Neural cell (in vitro differentiated cells): ENCODE data around the gene GALNT14. TPM values are rescaled to one million over a fixed set of nuclear protein-coding genes. Genes with fewer than 3 reads are reported as not detected.

ENCODE experiments used
- H2AFZ ChIP-seq: fragments of 200-600, 300-800 bp; sonication (generic), shearing (Covaris generic); 2 replicates; pipeline ENCODE4 v1.6.0; 2014; ENCODE audit warnings: low read depth, mild to moderate bottlenecking, antibody characterized with exemption, low read length, moderate library complexity
- H3F3A ChIP-seq: fragments of 200-600 bp; shearing (Covaris generic); 2 replicates; pipeline ENCODE4 v1.6.1; 2016; ENCODE audit warnings: mild to moderate bottlenecking, moderate library complexity, mixed read lengths, antibody characterized with exemption, low read length; ENCODE audit not compliant: insufficient read depth, poor library complexity, severe bottlenecking
- H3K27ac ChIP-seq: fragments of 200-600, 300-800 bp; sonication (generic), shearing (Covaris generic); 2 replicates; pipeline ENCODE4 v1.5.1; 2014; ENCODE audit warnings: mild to moderate bottlenecking, low read length, moderate library complexity
- H3K27me3 ChIP-seq: fragments of 300-800, 200-600 bp; sonication (generic), shearing (Covaris generic); 2 replicates; pipeline ENCODE4 v1.6.0; 2014; ENCODE audit warnings: mild to moderate bottlenecking, low read depth, low read length, moderate library complexity; ENCODE audit not compliant: insufficient read depth
- H3K36me3 ChIP-seq: fragments of 300-800, 200-600 bp; sonication (generic), shearing (Covaris generic); 2 replicates; pipeline ENCODE4 v1.5.1; 2014; ENCODE audit warnings: mild to moderate bottlenecking, antibody characterized with exemption, low read length, moderate library complexity; ENCODE audit not compliant: insufficient read depth
- H3K4me2 ChIP-seq: fragments of 300-800, 200-600 bp; sonication (generic), shearing (Covaris generic); 2 replicates; pipeline ENCODE4 v1.6.0; 2014; ENCODE audit warnings: mild to moderate bottlenecking, low read length
- H3K4me3 ChIP-seq: fragments of 300-800, 200-600 bp; sonication (generic), shearing (Covaris generic); 2 replicates; pipeline ENCODE4 v1.5.1; 2014; ENCODE audit warnings: mild to moderate bottlenecking, low read length, moderate library complexity
- H3K79me2 ChIP-seq: fragments of 200-600 bp; shearing (Covaris generic); replicated peaks from 2 replicates; pipeline ENCODE4 v1.6.0; 2014; ENCODE audit warnings: mild to moderate bottlenecking, low read length, moderate library complexity; ENCODE audit not compliant: insufficient read depth
- H3K9ac ChIP-seq: fragments of 300-800, 200-600 bp; sonication (generic), shearing (Covaris generic); 2 replicates; pipeline ENCODE4 v1.6.1; 2016; ENCODE audit warnings: mild to moderate bottlenecking, low read length, mixed read lengths
- H3K9me2 ChIP-seq: fragments of 200-600 bp; shearing (Covaris generic); 2 replicates; pipeline ENCODE4 v1.6.1; 2016; ENCODE audit warnings: mild to moderate bottlenecking, low read length, mixed read lengths; ENCODE audit not compliant: insufficient read depth
- H3K9me3 ChIP-seq: fragments of 200-600, 300-800 bp; sonication (generic), shearing (Covaris generic); 2 replicates; pipeline ENCODE4 v1.6.1; 2016; ENCODE audit warnings: mild to moderate bottlenecking, mixed run types, low read length, moderate library complexity, mixed read lengths
- H4K20me1 ChIP-seq: fragments of 200-600 bp; shearing (Covaris generic); 2 replicates; pipeline ENCODE4 v1.6.1; 2016; ENCODE audit warnings: mild to moderate bottlenecking, mixed run types; ENCODE audit not compliant: insufficient read depth
- EP300 ChIP-seq: fragments of 450-650 bp; conservative IDR thresholded peaks from 2 replicates; pipeline ENCODE4 v1.6.1; 2014; ENCODE audit warnings: antibody characterized with exemption, mild to moderate bottlenecking, moderate library complexity; ENCODE audit not compliant: poor library complexity, severe bottlenecking
- EZH2 ChIP-seq: fragments of 200-600, 300-800 bp; shearing (Covaris generic), sonication (generic); IDR thresholded peaks from 2 replicates; pipeline ENCODE4 v1.6.1; 2014; ENCODE audit warnings: antibody characterized with exemption, low read length, borderline replicate concordance, mild to moderate bottlenecking; ENCODE audit not compliant: insufficient read depth, poor library complexity, severe bottlenecking
- MXI1 ChIP-seq: fragments of 450-650 bp; conservative IDR thresholded peaks from 2 replicates; pipeline ENCODE4 v1.6.1; 2014; ENCODE audit warnings: antibody characterized with exemption, mild to moderate bottlenecking; ENCODE audit not compliant: poor library complexity, severe bottlenecking
- POLR2AphosphoS5 ChIP-seq: IDR thresholded peaks from 2 replicates; pipeline ENCODE4 v1.6.1; 2012
- RAD21 ChIP-seq: fragments of 450-650 bp; conservative IDR thresholded peaks from 2 replicates; pipeline ENCODE4 v1.6.1; 2014; ENCODE audit warnings: antibody characterized with exemption, mild to moderate bottlenecking, moderate library complexity
- SMC3 ChIP-seq: fragments of 450-650 bp; conservative IDR thresholded peaks from 2 replicates; pipeline ENCODE4 v1.6.1; 2014; ENCODE audit warnings: antibody characterized with exemption, mild to moderate bottlenecking, moderate library complexity; ENCODE audit not compliant: poor library complexity
- TAF1 ChIP-seq: IDR thresholded peaks from 2 replicates; pipeline ENCODE4 v1.6.1; 2012; ENCODE audit warnings: low read depth
- polyA plus RNA-seq: library from polyadenylated mRNA; depleted of rRNA; stranded (reverse); fragments of >200 nt; gene quantifications from 2 replicates; pipeline ENCODE4 v1.2.3, GENCODE V29; 2014
- TF ChIP-seq, protein P1 (sequence below): fragments of 450-650 bp; IDR thresholded peaks from 2 replicates; pipeline ENCODE4 v1.5.1; 2014; ENCODE audit warnings: antibody characterized with exemption, mild to moderate bottlenecking, moderate library complexity; ENCODE audit not compliant: poor library complexity, severe bottlenecking
- TF ChIP-seq, protein P2 (sequence below): IDR thresholded peaks from 2 replicates; pipeline ENCODE4 v1.6.1; 2012; ENCODE audit warnings: borderline replicate concordance

The GALNT14 gene
- polyA plus RNA-seq, 1 donor from 2014 or later, result 15.9 TPM

DNA sequence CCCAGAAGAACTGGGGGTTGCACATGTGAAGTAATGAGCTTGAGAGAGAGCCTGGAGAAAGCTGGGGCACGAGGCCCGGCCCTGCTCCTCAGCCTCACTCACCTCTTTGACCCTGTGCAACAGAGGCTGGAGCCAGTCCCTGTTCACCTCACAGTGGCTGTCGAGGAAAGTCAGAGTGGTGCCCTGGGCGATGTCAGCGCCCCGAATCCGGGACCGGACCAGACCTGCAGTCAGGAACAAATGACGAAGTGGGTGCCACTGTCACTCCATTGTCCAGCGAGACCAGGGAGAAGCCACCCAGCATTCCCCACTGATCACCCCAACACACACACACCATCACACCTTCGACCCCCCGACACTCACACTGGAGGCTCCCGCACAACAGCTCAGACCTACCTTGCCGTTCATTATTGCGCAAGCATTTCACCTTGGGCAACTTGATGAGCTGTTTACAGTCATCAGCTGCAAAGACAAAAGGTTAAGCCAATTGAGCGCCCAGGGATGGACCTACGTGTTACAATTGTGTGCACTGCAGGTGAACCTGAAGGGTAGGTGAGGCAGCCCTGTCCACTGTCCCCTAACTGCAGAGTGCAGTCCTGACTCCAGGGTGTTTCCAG, 182.6 kb downstream of the GALNT14 start:
- no peaks in the 10 kb centered on the region for H3F3A ChIP-seq
- no peak overlapping the region for H3K4me3 ChIP-seq
- H3K9ac ChIP-seq, result no peak overlapping the region
- H3K9me3 ChIP-seq, result no peaks in the 10 kb centered on the region
- H3K79me2 ChIP-seq, result no peaks in the 10 kb centered on the region
- no peak overlapping the region for H3K27ac ChIP-seq
- H3K9me2 ChIP-seq, result no peaks in the 10 kb centered on the region
- no peak overlapping the region for H2AFZ ChIP-seq
- H3K36me3 ChIP-seq, result no peaks in the 10 kb centered on the region
- H3K4me2 ChIP-seq, result no peak overlapping the region
- H3K27me3 ChIP-seq, result no peaks in the 10 kb centered on the region
- no peaks in the 10 kb centered on the region for H4K20me1 ChIP-seq
- no peak for TF ChIP-seq POLR2AphosphoS5
- no peak for TF ChIP-seq TAF1
- TF ChIP-seq, protein P1, sequence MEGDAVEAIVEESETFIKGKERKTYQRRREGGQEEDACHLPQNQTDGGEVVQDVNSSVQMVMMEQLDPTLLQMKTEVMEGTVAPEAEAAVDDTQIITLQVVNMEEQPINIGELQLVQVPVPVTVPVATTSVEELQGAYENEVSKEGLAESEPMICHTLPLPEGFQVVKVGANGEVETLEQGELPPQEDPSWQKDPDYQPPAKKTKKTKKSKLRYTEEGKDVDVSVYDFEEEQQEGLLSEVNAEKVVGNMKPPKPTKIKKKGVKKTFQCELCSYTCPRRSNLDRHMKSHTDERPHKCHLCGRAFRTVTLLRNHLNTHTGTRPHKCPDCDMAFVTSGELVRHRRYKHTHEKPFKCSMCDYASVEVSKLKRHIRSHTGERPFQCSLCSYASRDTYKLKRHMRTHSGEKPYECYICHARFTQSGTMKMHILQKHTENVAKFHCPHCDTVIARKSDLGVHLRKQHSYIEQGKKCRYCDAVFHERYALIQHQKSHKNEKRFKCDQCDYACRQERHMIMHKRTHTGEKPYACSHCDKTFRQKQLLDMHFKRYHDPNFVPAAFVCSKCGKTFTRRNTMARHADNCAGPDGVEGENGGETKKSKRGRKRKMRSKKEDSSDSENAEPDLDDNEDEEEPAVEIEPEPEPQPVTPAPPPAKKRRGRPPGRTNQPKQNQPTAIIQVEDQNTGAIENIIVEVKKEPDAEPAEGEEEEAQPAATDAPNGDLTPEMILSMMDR, result no peak
- TF ChIP-seq EP300, result no peak
- no peak for TF ChIP-seq SMC3
- no peak for TF ChIP-seq MXI1
- no peak for TF ChIP-seq EZH2
- TF ChIP-seq, protein P2, sequence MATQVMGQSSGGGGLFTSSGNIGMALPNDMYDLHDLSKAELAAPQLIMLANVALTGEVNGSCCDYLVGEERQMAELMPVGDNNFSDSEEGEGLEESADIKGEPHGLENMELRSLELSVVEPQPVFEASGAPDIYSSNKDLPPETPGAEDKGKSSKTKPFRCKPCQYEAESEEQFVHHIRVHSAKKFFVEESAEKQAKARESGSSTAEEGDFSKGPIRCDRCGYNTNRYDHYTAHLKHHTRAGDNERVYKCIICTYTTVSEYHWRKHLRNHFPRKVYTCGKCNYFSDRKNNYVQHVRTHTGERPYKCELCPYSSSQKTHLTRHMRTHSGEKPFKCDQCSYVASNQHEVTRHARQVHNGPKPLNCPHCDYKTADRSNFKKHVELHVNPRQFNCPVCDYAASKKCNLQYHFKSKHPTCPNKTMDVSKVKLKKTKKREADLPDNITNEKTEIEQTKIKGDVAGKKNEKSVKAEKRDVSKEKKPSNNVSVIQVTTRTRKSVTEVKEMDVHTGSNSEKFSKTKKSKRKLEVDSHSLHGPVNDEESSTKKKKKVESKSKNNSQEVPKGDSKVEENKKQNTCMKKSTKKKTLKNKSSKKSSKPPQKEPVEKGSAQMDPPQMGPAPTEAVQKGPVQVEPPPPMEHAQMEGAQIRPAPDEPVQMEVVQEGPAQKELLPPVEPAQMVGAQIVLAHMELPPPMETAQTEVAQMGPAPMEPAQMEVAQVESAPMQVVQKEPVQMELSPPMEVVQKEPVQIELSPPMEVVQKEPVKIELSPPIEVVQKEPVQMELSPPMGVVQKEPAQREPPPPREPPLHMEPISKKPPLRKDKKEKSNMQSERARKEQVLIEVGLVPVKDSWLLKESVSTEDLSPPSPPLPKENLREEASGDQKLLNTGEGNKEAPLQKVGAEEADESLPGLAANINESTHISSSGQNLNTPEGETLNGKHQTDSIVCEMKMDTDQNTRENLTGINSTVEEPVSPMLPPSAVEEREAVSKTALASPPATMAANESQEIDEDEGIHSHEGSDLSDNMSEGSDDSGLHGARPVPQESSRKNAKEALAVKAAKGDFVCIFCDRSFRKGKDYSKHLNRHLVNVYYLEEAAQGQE, result no peak
- no peak for TF ChIP-seq RAD21

GRCh38 chr2:30950339-30950738, 187.9 kb downstream of the GALNT14 start:
- H3K79me2 ChIP-seq, result no peaks in the 10 kb centered on the region
- H3F3A ChIP-seq, result no peaks in the 10 kb centered on the region
- no peak overlapping the region for H2AFZ ChIP-seq
- H3K4me3 ChIP-seq, result no peak overlapping the region
- TF ChIP-seq TAF1 (no peak), EZH2 (no peak), MXI1 (no peak), POLR2AphosphoS5 (no peak), SMC3 (no peak), RAD21 (no peak), EP300 (no peak)
- TF ChIP-seq, protein P2, result no peak
- TF ChIP-seq, protein P1, result no peak
- no peaks in the 10 kb centered on the region for H3K9me3 ChIP-seq
- H3K9me2 ChIP-seq, result no peaks in the 10 kb centered on the region
- no peaks in the 10 kb centered on the region for H3K27me3 ChIP-seq
- no peaks in the 10 kb centered on the region for H3K36me3 ChIP-seq
- no peaks in the 10 kb centered on the region for H4K20me1 ChIP-seq
- H3K27ac ChIP-seq, result no peak overlapping the region
- no peak overlapping the region for H3K9ac ChIP-seq
- H3K4me2 ChIP-seq, result no peak overlapping the region
